HEK293T (cell line): ENCODE data around the gene TMOD1.

ENCODE experiments used
- CTCF ChIA-PET: fragments of 350-600 bp; formaldehyde crosslinking; extraction: SDS; loops from one replicate; lab custom pipeline; 2021; ENCODE audit warnings: antibody characterized with exemption, inconsistent platforms; lab: Yijun Ruan, JAX
- POLR2A ChIA-PET: fragments of 350-600 bp; formaldehyde crosslinking; extraction: SDS; loops from one replicate; lab custom pipeline; 2020; ENCODE audit warnings: antibody characterized with exemption, inconsistent platforms; lab: Yijun Ruan, JAX
- DNase-seq: peaks from one replicate; pipeline ENCODE4 v3.0.0; 2012; ENCODE audit warnings: mixed read lengths; ENCODE audit errors: extremely low spot score
- ARNT ChIP-seq: fragments of 450-650 bp; IDR thresholded peaks from 2 replicates; pipeline ENCODE4 v1.6.1; 2017; ENCODE audit warnings: mild to moderate bottlenecking
- BHLHE40 ChIP-seq: fragments of 450-650 bp; IDR thresholded peaks from 2 replicates; pipeline ENCODE4 v1.6.1; 2016; ENCODE audit warnings: mild to moderate bottlenecking, moderate library complexity, borderline replicate concordance
- CTBP1 ChIP-seq: fragments of 450-650 bp; IDR thresholded peaks from 2 replicates; pipeline ENCODE4 v1.6.1; 2016; ENCODE audit warnings: borderline replicate concordance
- ELF4 ChIP-seq: fragments of 450-650 bp; IDR thresholded peaks from 2 replicates; pipeline ENCODE4 v1.6.1; 2017; ENCODE audit warnings: antibody characterized with exemption
- FOXA1 ChIP-seq: fragments of 450-650 bp; IDR thresholded peaks from 2 replicates; pipeline ENCODE4 v1.6.1; 2016; ENCODE audit warnings: mild to moderate bottlenecking
- FOXK2 ChIP-seq: fragments of 450-650 bp; IDR thresholded peaks from 2 replicates; pipeline ENCODE4 v1.6.1; 2016; ENCODE audit warnings: mild to moderate bottlenecking
- FOXM1 ChIP-seq: fragments of 450-650 bp; IDR thresholded peaks from 2 replicates; pipeline ENCODE4 v1.6.1; 2017; ENCODE audit warnings: mild to moderate bottlenecking, borderline replicate concordance
- HDGF ChIP-seq: fragments of 450-650 bp; IDR thresholded peaks from 2 replicates; pipeline ENCODE4 v1.6.1; 2017; ENCODE audit warnings: antibody characterized with exemption, borderline replicate concordance
- L3MBTL2 ChIP-seq: fragments of 450-650 bp; conservative IDR thresholded peaks from 2 replicates; pipeline ENCODE4 v1.6.1; 2016; ENCODE audit warnings: mild to moderate bottlenecking
- LEF1 ChIP-seq: fragments of 450-650 bp; IDR thresholded peaks from 2 replicates; pipeline ENCODE4 v1.6.1; 2017; ENCODE audit warnings: mild to moderate bottlenecking, borderline replicate concordance
- NFRKB ChIP-seq: fragments of 450-650 bp; IDR thresholded peaks from 2 replicates; pipeline ENCODE4 v1.6.1; 2016; ENCODE audit warnings: mild to moderate bottlenecking, moderate library complexity
- PKNOX1 ChIP-seq: fragments of 450-650 bp; IDR thresholded peaks from 2 replicates; pipeline ENCODE4 v1.6.1; 2016
- SP1 ChIP-seq: fragments of 450-650 bp; IDR thresholded peaks from 2 replicates; pipeline ENCODE4 v1.6.1; 2017
- SUZ12 ChIP-seq: fragments of 450-650 bp; IDR thresholded peaks from 2 replicates; pipeline ENCODE4 v1.6.1; 2016; ENCODE audit warnings: mild to moderate bottlenecking
- TARDBP ChIP-seq: fragments of 450-650 bp; IDR thresholded peaks from 2 replicates; pipeline ENCODE4 v1.6.1; 2016
- ZNF384 ChIP-seq: fragments of 450-650 bp; IDR thresholded peaks from 2 replicates; pipeline ENCODE4 v1.6.1; 2016

The TMOD1 gene

DNA sequence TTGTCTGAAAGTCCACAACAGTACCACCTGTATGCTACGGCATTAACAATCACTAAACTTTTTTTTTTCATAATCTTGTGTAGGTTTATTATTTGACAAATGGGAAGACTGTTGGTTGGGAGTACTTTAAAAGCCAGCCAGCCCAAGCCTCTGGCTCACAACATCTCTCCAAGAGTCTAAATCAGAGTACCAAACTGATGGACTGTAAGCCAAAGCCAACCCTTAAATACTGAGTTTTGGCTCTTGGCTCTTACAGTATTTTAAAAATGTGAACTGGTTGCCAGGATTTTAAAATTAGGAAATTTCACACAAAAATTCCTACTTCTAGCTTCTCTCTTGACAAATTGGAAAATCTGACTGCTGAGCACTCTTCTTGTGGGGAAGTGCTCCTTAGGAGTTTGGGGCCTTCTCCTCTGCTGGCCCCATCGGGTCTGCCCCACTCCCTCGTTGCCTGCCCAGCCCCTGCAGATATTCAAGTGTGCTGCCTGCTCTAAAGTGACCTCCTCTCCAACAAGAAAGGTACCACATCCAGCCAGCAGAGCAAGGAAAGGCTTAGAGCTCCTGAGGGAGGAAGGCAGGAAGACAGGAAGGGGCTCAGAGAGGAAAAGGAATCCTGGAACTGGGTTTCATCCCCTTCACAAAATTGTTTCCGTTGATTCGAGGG is 21.8 kb upstream of the TMOD1 start:
- CTCF ChIA-PET = interaction anchor here (0.6 to 1.4 kb wide), 2 partner anchors 10 to 623 kb away, joined by 4 to 7 read pairs; no protein-coding TSS in a partner anchor
- POLR2A ChIA-PET = no interaction called here
- TF ChIP-seq SP1 = no peak
- no peak for TF ChIP-seq FOXA1
- no peak for TF ChIP-seq ARNT
- TF ChIP-seq SUZ12 = no peak
- TF ChIP-seq ZNF384 = no peak
- TF ChIP-seq HDGF = no peak
- TF ChIP-seq BHLHE40 = no peak
- TF ChIP-seq TARDBP = no peak
- TF ChIP-seq CTBP1 = no peak
- TF ChIP-seq FOXK2 = no peak
- TF ChIP-seq FOXM1 = no peak
- no peak for TF ChIP-seq PKNOX1
- TF ChIP-seq NFRKB = no peak
- no peak for TF ChIP-seq ELF4
- no peak for DNase-seq

DNA sequence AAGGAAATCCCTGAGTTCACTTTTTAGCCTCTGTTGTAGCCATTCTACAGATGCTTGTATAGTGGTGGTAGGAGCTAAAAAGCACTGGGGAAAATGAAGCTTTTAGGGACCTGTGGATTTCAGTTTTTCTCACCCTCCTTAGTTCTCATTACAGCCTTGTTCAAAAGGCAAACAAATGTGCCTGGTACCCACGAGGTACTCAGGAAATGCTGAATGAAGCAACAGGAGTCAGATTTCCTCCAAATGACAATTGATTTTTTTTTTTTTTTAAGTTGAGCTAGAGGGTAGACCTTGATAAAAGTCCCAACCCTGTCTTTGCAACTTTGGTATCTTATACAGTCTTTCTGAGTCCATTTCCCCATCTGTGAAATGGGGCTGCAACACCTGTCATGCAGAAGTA is 21.3 kb upstream of the TMOD1 start:
- no peak for TF ChIP-seq CTBP1
- TF ChIP-seq BHLHE40 = no peak
- TF ChIP-seq TARDBP = no peak
- no peak for TF ChIP-seq SP1
- TF ChIP-seq L3MBTL2 = no peak
- TF ChIP-seq PKNOX1 = no peak
- no peak for TF ChIP-seq FOXM1
- no peak for TF ChIP-seq FOXA1
- TF ChIP-seq SUZ12 = no peak
- TF ChIP-seq ELF4 = no peak
- no peak for TF ChIP-seq LEF1
- TF ChIP-seq HDGF = no peak
- no peak for TF ChIP-seq FOXK2
- no peak for TF ChIP-seq NFRKB
- TF ChIP-seq ARNT = no peak
- TF ChIP-seq ZNF384 = no peak
- no peak for DNase-seq
- POLR2A ChIA-PET = no interaction called here
- CTCF ChIA-PET = interaction anchor here (0.6 kb wide), 1 partner anchor 623 kb away, joined by 7 read pairs; no protein-coding TSS in a partner anchor

GRCh38 chr9:97480749-97481148 is 20.7 kb upstream of the TMOD1 start:
- no peak for DNase-seq
- CTCF ChIA-PET = no interaction called here
- POLR2A ChIA-PET = no interaction called here
- TF ChIP-seq FOXM1 (no peak), ELF4 (no peak), SUZ12 (no peak), CTBP1 (no peak), PKNOX1 (no peak), FOXK2 (no peak), L3MBTL2 (no peak)

DNA sequence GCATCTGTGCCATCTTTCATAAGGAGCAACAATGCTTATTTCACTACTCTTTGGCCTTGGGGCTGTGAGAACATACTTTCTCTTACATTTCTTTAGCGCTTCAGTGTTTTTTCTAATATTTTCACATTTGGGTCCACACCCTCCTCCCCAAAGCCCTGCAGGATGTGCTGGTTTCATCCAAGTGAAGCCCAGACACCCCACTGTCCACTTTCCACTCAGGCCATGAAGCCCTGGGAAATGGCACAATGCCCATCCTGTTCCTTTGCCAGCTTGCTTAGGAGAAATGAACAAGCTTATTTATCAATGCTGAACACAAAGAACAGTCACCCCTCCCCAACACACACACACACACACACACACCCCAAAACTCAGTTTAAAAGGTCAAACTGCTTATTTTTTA is 17.3 kb upstream of the TMOD1 start:
- ChIA-PET CTCF (no interaction called here), POLR2A (interaction anchor here (1.5 kb wide), 1 partner anchor 17 kb away, joined by 4 read pairs; the partner anchor contains the start of gene TMOD1)
- TF ChIP-seq PKNOX1 (no peak), NFRKB (no peak), LEF1 (no peak), HDGF (no peak), TARDBP (no peak), ARNT (no peak), ZNF384 (no peak), FOXK2 (no peak), L3MBTL2 (no peak), SUZ12 (no peak), FOXA1 (no peak), CTBP1 (no peak), BHLHE40 (no peak), SP1 (no peak), ELF4 (no peak), FOXM1 (no peak)
- DNase-seq = no peak

- CTCF ChIA-PET = interaction anchor here (1.0 to 1.1 kb wide), 2 partner anchors 18 to 88 kb away, joined by 3 read pairs; no protein-coding TSS in a partner anchor
- peak; percentile 47 for DNase-seq
- POLR2A ChIA-PET = no interaction called here
- no peak for TF ChIP-seq TARDBP
- TF ChIP-seq FOXK2 = no peak
- no peak for TF ChIP-seq BHLHE40
- TF ChIP-seq FOXM1 = no peak
- TF ChIP-seq LEF1 = no peak
- no peak for TF ChIP-seq SUZ12
- TF ChIP-seq PKNOX1 = no peak
- no peak for TF ChIP-seq NFRKB
- no peak for TF ChIP-seq HDGF
Observed at GRCh38 chr9:97487107-97487506, 14.4 kb upstream of the TMOD1 start.
